CD4-positive, alpha-beta T cell (primary cell): Measurements from ENCODE around the gene CINP. TPM values are rescaled to one million over a fixed set of nuclear protein-coding genes. Genes with fewer than 3 reads are reported as not detected.

Experiments
- ATAC-seq: fragments of 200-7000 bp; cut with Tn5 transposase; one replicate; pipeline ENCODE4 v1.10.0; 2022; ENCODE audit warnings: mild to moderate bottlenecking; ENCODE audit not compliant: poor library complexity
- CTCF ChIA-PET: fragments of 350-600 bp; sonication (Branson Sonifier 250); formaldehyde crosslinking; loops from one replicate; lab custom pipeline; 2021; ENCODE audit warnings: antibody characterized with exemption, inconsistent platforms; lab: Charles Lee
- POLR2A ChIA-PET: fragments of 350-600 bp; sonication (Branson Sonifier 250); formaldehyde crosslinking; loops from one replicate; lab custom pipeline; 2021; ENCODE audit warnings: antibody characterized with exemption, inconsistent platforms; lab: Charles Lee
- DNase-seq, 14 experiments: peaks; one replicate each; pipeline ENCODE4 v3.0.0-alpha.2; 2013 to 2020; ENCODE audit warnings: mixed read lengths in 2 of 14
- H3K27ac ChIP-seq, 2 donors: one replicate each; pipeline versions ENCODE4 v1.5.1 to v1.7.0; 2013; ENCODE audit warnings: low read length in 2 of 2, low read depth in 1 of 2, mild to moderate bottlenecking in 1 of 2
- H3K27me3 ChIP-seq, 2 experiments: 1 replicate in 1 of 2; 2 replicates in 1 of 2; pipeline versions ENCODE4 v1.6.1 to v1.7.0; 2013; ENCODE audit warnings: low read length in 2 of 2, control low read depth in 1 of 2, mild to moderate bottlenecking in 1 of 2, moderate library complexity in 1 of 2; ENCODE audit not compliant: insufficient read depth in 2 of 2, control insufficient read depth in 1 of 2
- H3K36me3 ChIP-seq: one replicate; pipeline ENCODE4 v1.6.1; 2013; ENCODE audit warnings: low read length, control low read depth; ENCODE audit not compliant: insufficient read depth
- H3K4me1 ChIP-seq: one replicate; pipeline ENCODE4 v1.6.1; 2013; ENCODE audit warnings: low read length, control low read depth; ENCODE audit not compliant: insufficient read depth
- H3K4me3 ChIP-seq: one replicate; pipeline ENCODE4 v1.5.1; 2013; ENCODE audit warnings: mild to moderate bottlenecking, low read length, moderate library complexity
- H3K9me3 ChIP-seq, 2 experiments: 1 replicate in 1 of 2; 2 replicates in 1 of 2; pipeline versions ENCODE4 v1.6.1 to v1.7.0; 2013; ENCODE audit warnings: low read length in 2 of 2, mild to moderate bottlenecking in 2 of 2, control low read depth in 1 of 2, moderate library complexity in 1 of 2; ENCODE audit not compliant: control insufficient read depth in 1 of 2, insufficient read depth in 1 of 2
- H3K27ac Mint-ChIP-seq: one replicate; pipeline ENCODE4 v1.8.0; 2020; ENCODE audit warnings: mixed read lengths
- H3K27me3 Mint-ChIP-seq: one replicate; pipeline ENCODE4 v1.8.0; 2021; ENCODE audit warnings: mixed read lengths
- H3K36me3 Mint-ChIP-seq: one replicate; pipeline ENCODE4 v1.8.0; 2021; ENCODE audit warnings: low read depth, mixed read lengths
- H3K4me1 Mint-ChIP-seq: one replicate; pipeline ENCODE4 v1.8.0; 2021; ENCODE audit warnings: low read depth, mixed read lengths
- H3K4me3 Mint-ChIP-seq: one replicate; pipeline ENCODE4 v1.8.0; 2020; ENCODE audit warnings: mild to moderate bottlenecking, mixed read lengths
- H3K9me3 Mint-ChIP-seq: one replicate; pipeline ENCODE4 v1.8.0; 2020; ENCODE audit warnings: mixed read lengths
- CTCF ChIP-seq: fragments of 200-600 bp; IDR thresholded peaks from one replicate; pipeline ENCODE4 v1.8.0; 2022; ENCODE audit warnings: antibody characterized with exemption, mild to moderate bottlenecking
- intact Hi-C, 2 experiments: fragments of 100-400 bp; cut with DNase I in 1 of 2; cut with micrococcal nuclease in 1 of 2; formaldehyde crosslinking; loops; one replicate each; pipeline versions ENCODE4 v1.15.1 to v1.9.0; 2023 to 2025; cut with DNase I, micrococcal nuclease
- total RNA-seq, 174 experiments: library from RNA in 2 of 174; stranded (reverse) in 2 of 174; gene quantifications; one replicate each; pipeline ENCODE4 v1.2.3 and lab custom pipeline; 2021 to 2026

CINP gene
- total RNA-seq, 2 experiments from 2014 or later, result 12.6 to 14.5 TPM

- Histone ChIP-seq H3K9me3 (peaks cover 0 to 2% of the 10 kb centered on the region in 2 experiments), H3K4me3 (no peak overlapping the region), H3K27me3 (no peaks in the 10 kb centered on the region), H3K36me3 (no peaks in the 10 kb centered on the region), H3K27ac (no peak overlapping the region), H3K4me1 (no peaks in the 10 kb centered on the region)
- DNase-seq (no peak), ATAC-seq (no peak)
- Mint-ChIP-seq H3K4me3 (no peak overlapping the region), H3K9me3 (no peaks in the 10 kb centered on the region), H3K27me3 (no peaks in the 10 kb centered on the region), H3K27ac (no peak overlapping the region), H3K36me3 (peaks cover 22% of the 10 kb centered on the region), H3K4me1 (no peaks in the 10 kb centered on the region)
- POLR2A ChIA-PET, result no interaction called here
- intact Hi-C loops, result no loop called here
- no peak for TF ChIP-seq CTCF
- CTCF ChIA-PET, result no interaction called here
Measured at GRCh38 chr14:102387086-102387485, 24.4 kb upstream of the CINP start.

GRCh38 chr14:102378830-102379229 is 16.1 kb upstream of the CINP start:
- DNase-seq (no peak), ATAC-seq (no peak)
- H3K4me3 ChIP-seq, result no peak overlapping the region
- Mint-ChIP-seq H3K4me3 (no peak overlapping the region), H3K27me3 (no peaks in the 10 kb centered on the region), H3K27ac (no peak overlapping the region), H3K36me3 (peaks cover 39% of the 10 kb centered on the region), H3K4me1 (no peaks in the 10 kb centered on the region), H3K9me3 (no peaks in the 10 kb centered on the region)
- H3K9me3 ChIP-seq, result no peaks in the 10 kb centered on the region
- H3K4me1 ChIP-seq, result no peaks in the 10 kb centered on the region
- intact Hi-C loops, result no loop called here
- no peak overlapping the region for H3K27ac ChIP-seq
- H3K36me3 ChIP-seq, result peaks cover 20% of the 10 kb centered on the region
- TF ChIP-seq CTCF, result no peak
- H3K27me3 ChIP-seq, result no peaks in the 10 kb centered on the region
- ChIA-PET POLR2A (no interaction called here), CTCF (no interaction called here)

- Histone ChIP-seq H3K4me3 (no peak overlapping the region), H3K4me1 (no peaks in the 10 kb centered on the region), H3K36me3 (peaks cover 20% of the 10 kb centered on the region), H3K9me3 (no peaks in the 10 kb centered on the region), H3K27ac (no peak overlapping the region), H3K27me3 (no peaks in the 10 kb centered on the region)
- ChIA-PET POLR2A (no interaction called here), CTCF (no interaction called here)
- Mint-ChIP-seq H3K4me3 (no peak overlapping the region), H3K36me3 (peaks cover 39% of the 10 kb centered on the region), H3K27ac (no peak overlapping the region), H3K27me3 (no peaks in the 10 kb centered on the region), H3K4me1 (no peaks in the 10 kb centered on the region), H3K9me3 (no peaks in the 10 kb centered on the region)
- intact Hi-C loops, result no loop called here
- DNase-seq, result no peak
- TF ChIP-seq CTCF, result no peak
- no peak for ATAC-seq
Measured at GRCh38 chr14:102377696-102378095, 15.0 kb upstream of the CINP start.
